Measurements from ENCODE around the gene PC. TPM values are rescaled to one million over a fixed set of nuclear protein-coding genes. Genes with fewer than 3 reads are reported as not detected.

PC gene
- polyA plus RNA-seq, 3 donors, result 4.6 to 7.1 (median 6.0) TPM

GRCh38 chr11:66882561-66883015 is 75.6 kb downstream of the PC start:
- Histone ChIP-seq H2AFZ (ENCODE audit: insufficient read depth, low read depth, low read length, poor library complexity, severe bottlenecking) (no peak overlapping the region), H3K4me1 (ENCODE audit: control insufficient read depth in 1 of 2, insufficient read depth in 2 of 2, low read length in 2 of 2) (peaks cover 0 to 5% of the 10 kb centered on the region in 2 donors), H3K9ac (ENCODE audit: insufficient read depth, low read length, poor library complexity, severe bottlenecking) (no peak overlapping the region), H3K36me3 (replicated peaks in 1 of 2; ENCODE audit: control insufficient read depth in 1 of 2, insufficient read depth in 2 of 2, low read length in 2 of 2) (no peaks in the 10 kb centered on the region), H3K4me2 (replicated peaks; ENCODE audit: extremely low read depth, low read length, poor library complexity, severe bottlenecking) (no peak overlapping the region), H3K79me2 (ENCODE audit: insufficient read depth, low read length) (no peaks in the 10 kb centered on the region), H3K9me3 (replicated peaks in 1 of 2; ENCODE audit: control insufficient read depth in 1 of 2, insufficient read depth in 1 of 2, low read length in 2 of 2) (no peaks in the 10 kb centered on the region), H3K27me3 (ENCODE audit: control insufficient read depth in 2 of 2, insufficient read depth in 2 of 2, low read length in 2 of 2) (no peaks in the 10 kb centered on the region), H3K4me3 (replicated peaks in 1 of 3; ENCODE audit: low read depth in 2 of 3, low read length in 3 of 3) (no peak overlapping the region), H3K27ac (ENCODE audit: low read depth in 1 of 2, low read length in 2 of 2) (no peak overlapping the region), H4K20me1 (ENCODE audit: insufficient read depth, low read length) (no peaks in the 10 kb centered on the region)
- 92% methylated on average over 13 of the region's 14 CpGs for WGBS (ENCODE audit: insufficient coverage)
- H3K4me1 Mint-ChIP-seq, result peaks cover 14% of the 10 kb centered on the region
- H3K9me3 Mint-ChIP-seq, result peaks cover 0 to 2% (median 0%) of the 10 kb centered on the region in 7 donors
- TF ChIP-seq CTCF (IDR thresholded peaks at IDR 0.05), result no peak
- H3K36me3 Mint-ChIP-seq, result no peaks in the 10 kb centered on the region
- H3K27ac Mint-ChIP-seq, result peak overlapping the region in 1 of 7 donors; percentile 62
- H3K4me3 Mint-ChIP-seq, result no peak overlapping the region
- intact Hi-C loops (cut with micrococcal nuclease), result loop anchor here in 1 of 2 donors (5.0 kb wide), 1 partner anchor 185 kb away; no protein-coding TSS in a partner anchor
- H3K27me3 Mint-ChIP-seq (ENCODE audit: low read depth in 3 of 3), result peaks cover 5 to 6% (median 6%) of the 10 kb centered on the region in 3 donors
- no peak for DNase-seq

- Mint-ChIP-seq H3K36me3 (no peaks in the 10 kb centered on the region), H3K27ac (peak overlapping the region in 1 of 7 donors; percentile 52), H3K9me3 (peaks cover 0 to 2% (median 0%) of the 10 kb centered on the region in 7 donors), H3K4me3 (no peak overlapping the region), H3K4me1 (peaks cover 14% of the 10 kb centered on the region), H3K27me3 (ENCODE audit: low read depth in 3 of 3) (peaks cover 6% of the 10 kb centered on the region in 3 donors)
- H3K27me3 ChIP-seq (ENCODE audit: control insufficient read depth in 2 of 2, insufficient read depth in 2 of 2, low read length in 2 of 2), result no peaks in the 10 kb centered on the region
- H4K20me1 ChIP-seq (ENCODE audit: insufficient read depth, low read length), result no peaks in the 10 kb centered on the region
- H3K4me3 ChIP-seq (replicated peaks in 1 of 3; ENCODE audit: low read depth in 2 of 3, low read length in 3 of 3), result no peak overlapping the region
- intact Hi-C loops (cut with micrococcal nuclease), result loop anchor here in 1 of 2 donors (5.0 kb wide), 1 partner anchor 185 kb away; no protein-coding TSS in a partner anchor
- no peak for TF ChIP-seq CTCF (IDR thresholded peaks at IDR 0.05)
- no peak for DNase-seq
- H3K4me1 ChIP-seq (ENCODE audit: control insufficient read depth in 1 of 2, insufficient read depth in 2 of 2, low read length in 2 of 2), result peaks cover 0 to 5% of the 10 kb centered on the region in 2 donors
- 94% methylated on average over 9 of the region's 9 CpGs for WGBS (ENCODE audit: insufficient coverage)
- no peak overlapping the region for H3K9ac ChIP-seq (ENCODE audit: insufficient read depth, low read length, poor library complexity, severe bottlenecking)
- H3K27ac ChIP-seq (ENCODE audit: low read depth in 1 of 2, low read length in 2 of 2), result no peak overlapping the region
- H3K79me2 ChIP-seq (ENCODE audit: insufficient read depth, low read length), result no peaks in the 10 kb centered on the region
- no peak overlapping the region for H3K4me2 ChIP-seq (replicated peaks; ENCODE audit: extremely low read depth, low read length, poor library complexity, severe bottlenecking)
- H3K9me3 ChIP-seq (replicated peaks in 1 of 2; ENCODE audit: control insufficient read depth in 1 of 2, insufficient read depth in 1 of 2, low read length in 2 of 2), result no peaks in the 10 kb centered on the region
- no peaks in the 10 kb centered on the region for H3K36me3 ChIP-seq (replicated peaks in 1 of 2; ENCODE audit: control insufficient read depth in 1 of 2, insufficient read depth in 2 of 2, low read length in 2 of 2)
- no peak overlapping the region for H2AFZ ChIP-seq (ENCODE audit: insufficient read depth, low read depth, low read length, poor library complexity, severe bottlenecking)
These were observed 76.2 kb downstream of the PC start for GRCh38 chr11:66881927-66882452.
